Calu3 (cell line): ENCODE data around the gene PTPN9. TPM values are rescaled to one million over a fixed set of nuclear protein-coding genes. Genes with fewer than 3 reads are reported as not detected.
A peak's percentile ranks its signal among the peaks of the same experiment; 100 is the strongest.

Experiments
- BruUV-seq: library from RNA; stranded (reverse); fragments of 400-500 nt; replicated peaks from 2 replicates; lab custom pipeline; 2021; lab: Mats Ljungman, UMichigan
- CTCF ChIA-PET: fragments of 300-600 bp; sonication (Branson Sonifier 250); formaldehyde crosslinking; loops from one replicate; lab custom pipeline; 2022; ENCODE audit warnings: antibody characterized with exemption; lab: Charles Lee
- DNase-seq: peaks from one replicate; pipeline ENCODE4 v3.0.0; 2022
- H3K27ac Mint-ChIP-seq: one replicate; pipeline ENCODE4 v1.8.0; 2022; ENCODE audit warnings: mixed read lengths; ENCODE audit not compliant: unreplicated experiment
- H3K27me3 Mint-ChIP-seq: one replicate; pipeline ENCODE4 v1.8.0; 2022; ENCODE audit warnings: mixed read lengths; ENCODE audit not compliant: unreplicated experiment
- H3K36me3 Mint-ChIP-seq: one replicate; pipeline ENCODE4 v1.8.0; 2022; ENCODE audit warnings: mild to moderate bottlenecking, moderate library complexity, mixed read lengths; ENCODE audit not compliant: insufficient read depth, unreplicated experiment
- H3K4me1 Mint-ChIP-seq: one replicate; pipeline ENCODE4 v1.8.0; 2022; ENCODE audit warnings: mild to moderate bottlenecking, low read depth, mixed read lengths; ENCODE audit not compliant: unreplicated experiment
- H3K4me3 Mint-ChIP-seq: one replicate; pipeline ENCODE4 v1.8.0; 2022; ENCODE audit warnings: mild to moderate bottlenecking, low read depth, moderate library complexity, mixed read lengths; ENCODE audit not compliant: unreplicated experiment
- H3K9me3 Mint-ChIP-seq: one replicate; pipeline ENCODE4 v1.8.0; 2022; ENCODE audit warnings: low read depth, mixed read lengths; ENCODE audit not compliant: unreplicated experiment
- intact Hi-C: fragments of 100-400 bp; cut with micrococcal nuclease; formaldehyde crosslinking; loops from one replicate; pipeline ENCODE4 v1.10.0; 2022; ENCODE audit not compliant: unreplicated experiment
- total RNA-seq: library from RNA; stranded (reverse); gene quantifications from 2 replicates; pipeline ENCODE4 v1.2.3, GENCODE V29; 2022
- TF ChIP-seq, protein P1 (sequence below): fragments of 200-600 bp; IDR thresholded peaks from one replicate; pipeline ENCODE4 v1.8.0; 2022; ENCODE audit warnings: antibody characterized with exemption; ENCODE audit not compliant: unreplicated experiment

PTPN9 gene
- total RNA-seq, 1 experiment from 2014 or later, result 30.8 TPM

DNA sequence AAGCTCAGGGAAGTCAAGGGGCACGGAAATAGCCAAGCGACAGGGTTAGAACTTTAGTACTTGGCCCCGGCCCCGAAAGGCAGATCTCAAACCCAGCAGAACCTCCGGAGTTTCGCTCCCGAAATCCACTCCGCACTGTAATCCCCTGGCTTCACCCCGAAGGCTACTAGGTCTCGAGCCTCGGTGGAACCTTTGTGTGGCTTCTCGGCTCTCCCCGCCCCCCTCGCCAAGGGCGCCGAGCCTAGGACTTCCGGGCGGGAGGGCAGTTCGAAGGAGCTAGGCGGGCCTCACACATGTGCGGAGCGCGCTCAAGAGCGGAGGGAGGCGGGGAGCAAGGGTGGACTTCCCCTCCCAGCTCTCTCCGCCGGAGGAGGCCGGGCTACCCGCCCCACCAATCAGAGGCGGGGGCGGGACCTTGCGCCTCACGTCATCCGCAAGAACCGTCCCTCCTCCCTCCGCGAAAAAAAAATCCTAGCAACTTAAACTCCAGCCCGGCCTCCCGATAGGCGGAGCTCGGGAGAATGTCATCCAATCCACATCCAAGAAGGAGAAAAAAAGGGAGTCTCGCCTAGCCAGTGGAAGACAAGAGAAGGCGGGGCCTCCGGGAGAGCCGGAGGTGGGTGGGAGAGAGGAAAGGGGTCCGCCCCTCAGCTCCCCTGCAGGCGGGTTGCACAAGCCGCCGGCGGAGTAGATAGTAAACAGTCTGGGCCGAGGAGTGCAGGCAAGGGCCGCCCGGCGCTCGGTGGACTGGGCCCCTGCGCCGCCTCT, 125.2 kb downstream of the PTPN9 start:
- Mint-ChIP-seq H3K36me3 (peaks cover 73% of the 10 kb centered on the region), H3K4me1 (peaks cover 17% of the 10 kb centered on the region), H3K4me3 (peak overlapping the region; percentile 99), H3K27ac (peak overlapping the region; percentile 87), H3K27me3 (no peaks in the 10 kb centered on the region), H3K9me3 (no peaks in the 10 kb centered on the region)
- no TSS peak for BruUV-seq
- TF ChIP-seq, protein P1, sequence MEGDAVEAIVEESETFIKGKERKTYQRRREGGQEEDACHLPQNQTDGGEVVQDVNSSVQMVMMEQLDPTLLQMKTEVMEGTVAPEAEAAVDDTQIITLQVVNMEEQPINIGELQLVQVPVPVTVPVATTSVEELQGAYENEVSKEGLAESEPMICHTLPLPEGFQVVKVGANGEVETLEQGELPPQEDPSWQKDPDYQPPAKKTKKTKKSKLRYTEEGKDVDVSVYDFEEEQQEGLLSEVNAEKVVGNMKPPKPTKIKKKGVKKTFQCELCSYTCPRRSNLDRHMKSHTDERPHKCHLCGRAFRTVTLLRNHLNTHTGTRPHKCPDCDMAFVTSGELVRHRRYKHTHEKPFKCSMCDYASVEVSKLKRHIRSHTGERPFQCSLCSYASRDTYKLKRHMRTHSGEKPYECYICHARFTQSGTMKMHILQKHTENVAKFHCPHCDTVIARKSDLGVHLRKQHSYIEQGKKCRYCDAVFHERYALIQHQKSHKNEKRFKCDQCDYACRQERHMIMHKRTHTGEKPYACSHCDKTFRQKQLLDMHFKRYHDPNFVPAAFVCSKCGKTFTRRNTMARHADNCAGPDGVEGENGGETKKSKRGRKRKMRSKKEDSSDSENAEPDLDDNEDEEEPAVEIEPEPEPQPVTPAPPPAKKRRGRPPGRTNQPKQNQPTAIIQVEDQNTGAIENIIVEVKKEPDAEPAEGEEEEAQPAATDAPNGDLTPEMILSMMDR, result no peak
- intact Hi-C loops, result loop anchor here (5.0 kb wide), 1 partner anchor 188 kb away; the partner anchor contains the start of gene IMP3
- peak; percentile 99 for DNase-seq
- CTCF ChIA-PET, result interaction anchor here (0.5 to 7.0 kb wide), 7 partner anchors 10 to 684 kb away, joined by 3 to 83 read pairs (median 5); partner anchors contain the start of gene MAN2C1

DNA sequence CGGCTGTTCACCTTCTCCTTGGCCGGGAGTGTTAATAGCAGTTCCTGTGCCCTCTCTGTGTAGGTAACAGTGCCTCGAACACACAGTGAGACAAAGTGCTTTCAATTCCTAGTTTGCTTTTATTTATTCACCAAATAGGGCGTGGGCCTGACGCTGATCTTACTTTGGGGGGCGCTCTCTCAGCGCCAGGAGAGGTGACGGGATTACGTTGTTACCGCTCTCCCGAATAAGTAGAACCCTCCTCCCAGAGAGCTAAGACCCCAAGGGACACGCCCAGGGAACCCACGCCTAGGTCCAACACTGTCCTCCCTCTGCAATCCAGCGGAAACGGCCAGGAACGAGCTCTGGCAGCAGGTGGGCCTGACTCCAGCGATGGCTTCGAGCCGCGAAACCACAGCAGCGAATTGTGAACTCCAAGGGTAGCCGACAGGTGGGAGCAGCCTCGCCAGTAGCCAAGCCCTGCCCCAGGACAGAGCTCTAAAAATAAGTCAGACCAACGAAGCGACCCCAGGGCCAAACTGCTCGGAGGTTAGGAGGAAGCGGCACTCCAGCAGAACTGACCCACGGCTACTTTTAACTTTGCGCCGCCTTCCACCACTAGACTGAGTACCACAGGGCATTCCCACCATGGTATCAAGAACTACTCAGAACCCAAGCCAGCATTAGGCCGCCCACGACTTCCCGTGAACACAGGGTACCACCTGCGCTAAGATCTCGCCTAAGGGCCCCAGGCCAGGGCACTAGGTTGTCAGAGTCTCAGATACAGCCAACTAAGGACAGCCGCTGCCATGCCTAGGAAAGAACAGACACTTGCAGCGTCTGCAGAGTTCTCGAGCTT, 126.0 kb downstream of the PTPN9 start:
- Mint-ChIP-seq H3K27ac (peak overlapping the region; percentile 87), H3K27me3 (no peaks in the 10 kb centered on the region), H3K36me3 (peaks cover 73% of the 10 kb centered on the region), H3K4me1 (peaks cover 17% of the 10 kb centered on the region), H3K9me3 (no peaks in the 10 kb centered on the region), H3K4me3 (peak overlapping the region; percentile 99)
- peak; percentile 59 for DNase-seq
- intact Hi-C loops, result loop anchor here (5.0 kb wide), 1 partner anchor 189 kb away; the partner anchor contains the start of gene IMP3
- TSS peak; percentile 63 for BruUV-seq
- CTCF ChIA-PET, result interaction anchor here (1.0 to 7.0 kb wide), 3 partner anchors 85 to 188 kb away, joined by 3 to 83 read pairs (median 7); partner anchors contain the start of gene MAN2C1
- TF ChIP-seq, protein P1, result no peak

DNA sequence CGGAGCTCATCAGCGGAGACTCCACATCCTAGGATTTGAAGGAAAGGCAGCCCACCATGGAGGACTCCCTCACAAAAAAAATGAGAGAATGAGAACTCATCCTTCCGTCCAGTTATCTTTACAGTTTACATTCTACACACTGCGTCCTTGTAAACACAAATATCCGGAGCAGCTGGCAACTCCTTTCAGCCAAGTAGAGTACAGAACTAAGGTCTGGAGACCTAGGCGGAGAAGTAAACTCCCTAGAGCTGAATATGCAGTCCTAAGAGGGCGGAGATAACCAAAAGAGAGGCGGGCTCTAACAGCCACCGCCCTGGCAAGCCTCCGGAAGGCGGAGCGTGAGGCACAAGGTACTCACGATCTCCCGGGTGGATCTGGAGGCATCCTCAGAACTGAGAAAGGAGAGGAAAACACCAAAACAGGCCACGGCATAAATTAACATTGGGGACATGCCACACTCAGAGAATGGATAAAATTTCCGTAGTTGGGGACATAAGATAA, 126.7 kb downstream of the PTPN9 start:
- Mint-ChIP-seq H3K27me3 (no peaks in the 10 kb centered on the region), H3K4me1 (peaks cover 17% of the 10 kb centered on the region), H3K36me3 (peaks cover 79% of the 10 kb centered on the region), H3K9me3 (no peaks in the 10 kb centered on the region), H3K27ac (peak overlapping the region; percentile 87), H3K4me3 (peak overlapping the region; percentile 99)
- no TSS peak for BruUV-seq
- intact Hi-C loops, result loop anchor here (5.0 kb wide), 1 partner anchor 190 kb away; the partner anchor contains the start of gene IMP3
- TF ChIP-seq, protein P1, result no peak
- peak; percentile 82 for DNase-seq
- CTCF ChIA-PET, result interaction anchor here (0.7 to 7.0 kb wide), 8 partner anchors 32 to 568 kb away, joined by 3 to 83 read pairs (median 4); partner anchors contain the start of gene MAN2C1
